Skeletal muscle satellite cell (primary cell): Measurements from ENCODE around the gene ZIC2.
A peak's percentile ranks its signal among the peaks of the same experiment; 100 is the strongest.

Experiments
- H3K27me3 ChIP-seq: 2 replicates; pipeline ENCODE4 v1.7.0; 2013; ENCODE audit warnings: low read length; ENCODE audit not compliant: control insufficient read depth, insufficient read depth
- H3K36me3 ChIP-seq: 2 replicates; pipeline ENCODE4 v1.7.0; 2013; ENCODE audit warnings: mild to moderate bottlenecking, control low read depth, low read length; ENCODE audit not compliant: insufficient read depth
- H3K4me1 ChIP-seq: 2 replicates; pipeline ENCODE4 v1.7.0; 2013; ENCODE audit warnings: low read length; ENCODE audit not compliant: control insufficient read depth, insufficient read depth
- H3K4me2 ChIP-seq: 2 replicates; pipeline ENCODE4 v1.7.0; 2013; ENCODE audit warnings: mild to moderate bottlenecking, low read length
- H3K4me3 ChIP-seq: 2 replicates; pipeline ENCODE4 v1.7.0; 2013; ENCODE audit warnings: low read length
- H3K9ac ChIP-seq: 2 replicates; pipeline ENCODE4 v1.7.0; 2013; ENCODE audit warnings: mild to moderate bottlenecking, low read depth, low read length, moderate library complexity
- H3K9me3 ChIP-seq: replicated peaks from 2 replicates; pipeline ENCODE4 v1.7.0; 2013; ENCODE audit warnings: mild to moderate bottlenecking, control low read depth, low read length

The ZIC2 gene

GRCh38 chr13:99960663-99961311 is 20.8 kb upstream of the ZIC2 start:
- H3K27me3 ChIP-seq = peaks cover 96% of the 10 kb centered on the region
- H3K36me3 ChIP-seq = no peaks in the 10 kb centered on the region
- peaks cover 16% of the 10 kb centered on the region for H3K4me1 ChIP-seq
- H3K9ac ChIP-seq = no peak overlapping the region
- no peak overlapping the region for H3K4me3 ChIP-seq
- no peaks in the 10 kb centered on the region for H3K9me3 ChIP-seq
- no peak overlapping the region for H3K4me2 ChIP-seq

- Histone ChIP-seq H3K4me2 (no peak overlapping the region), H3K4me1 (peaks cover 7% of the 10 kb centered on the region), H3K4me3 (no peak overlapping the region), H3K36me3 (no peaks in the 10 kb centered on the region), H3K9ac (no peak overlapping the region), H3K9me3 (no peaks in the 10 kb centered on the region), H3K27me3 (peaks cover 96% of the 10 kb centered on the region)
These were observed 19.9 kb upstream of the ZIC2 start for GRCh38 chr13:99961636-99962035.

GRCh38 chr13:99962242-99962641 is 19.3 kb upstream of the ZIC2 start:
- Histone ChIP-seq H3K4me1 (peaks cover 1% of the 10 kb centered on the region), H3K4me2 (no peak overlapping the region), H3K36me3 (no peaks in the 10 kb centered on the region), H3K9ac (no peak overlapping the region), H3K27me3 (peaks cover 96% of the 10 kb centered on the region), H3K9me3 (no peaks in the 10 kb centered on the region), H3K4me3 (no peak overlapping the region)

- Histone ChIP-seq H3K4me3 (no peak overlapping the region), H3K36me3 (no peaks in the 10 kb centered on the region), H3K4me2 (no peak overlapping the region), H3K4me1 (no peaks in the 10 kb centered on the region), H3K27me3 (peaks cover 95% of the 10 kb centered on the region), H3K9me3 (no peaks in the 10 kb centered on the region), H3K9ac (no peak overlapping the region)
These were observed 17.7 kb upstream of the ZIC2 start for GRCh38 chr13:99963816-99964339.

GRCh38 chr13:99965329-99966000 is 16.1 kb upstream of the ZIC2 start:
- Histone ChIP-seq H3K9ac (no peak overlapping the region), H3K4me2 (no peak overlapping the region), H3K27me3 (peaks cover 93% of the 10 kb centered on the region), H3K9me3 (no peaks in the 10 kb centered on the region), H3K4me3 (no peak overlapping the region), H3K36me3 (no peaks in the 10 kb centered on the region), H3K4me1 (peaks cover 4% of the 10 kb centered on the region)

- Histone ChIP-seq H3K9me3 (no peaks in the 10 kb centered on the region), H3K9ac (no peak overlapping the region), H3K4me1 (peaks cover 4% of the 10 kb centered on the region), H3K4me2 (no peak overlapping the region), H3K36me3 (no peaks in the 10 kb centered on the region), H3K27me3 (peaks cover 91% of the 10 kb centered on the region), H3K4me3 (no peak overlapping the region)
These were observed 15.3 kb upstream of the ZIC2 start for GRCh38 chr13:99966064-99966805.

- Histone ChIP-seq H3K36me3 (no peaks in the 10 kb centered on the region), H3K27me3 (peaks cover 91% of the 10 kb centered on the region), H3K4me1 (peaks cover 4% of the 10 kb centered on the region), H3K9me3 (peaks cover 7% of the 10 kb centered on the region), H3K9ac (no peak overlapping the region), H3K4me2 (no peak overlapping the region), H3K4me3 (no peak overlapping the region)
These were observed 14.1 kb upstream of the ZIC2 start for GRCh38 chr13:99967498-99967868.

- no peaks in the 10 kb centered on the region for H3K36me3 ChIP-seq
- peaks cover 7% of the 10 kb centered on the region for H3K9me3 ChIP-seq
- H3K4me2 ChIP-seq = peak overlapping the region; percentile 62
- H3K4me1 ChIP-seq = peaks cover 4% of the 10 kb centered on the region
- H3K27me3 ChIP-seq = peaks cover 91% of the 10 kb centered on the region
- H3K9ac ChIP-seq = no peak overlapping the region
- no peak overlapping the region for H3K4me3 ChIP-seq
These were observed 13.6 kb upstream of the ZIC2 start for GRCh38 chr13:99967869-99968520.

- peaks cover 4% of the 10 kb centered on the region for H3K4me1 ChIP-seq
- H3K4me2 ChIP-seq = peak overlapping the region; percentile 62
- H3K4me3 ChIP-seq = no peak overlapping the region
- no peak overlapping the region for H3K9ac ChIP-seq
- no peaks in the 10 kb centered on the region for H3K36me3 ChIP-seq
- peaks cover 7% of the 10 kb centered on the region for H3K9me3 ChIP-seq
- peaks cover 91% of the 10 kb centered on the region for H3K27me3 ChIP-seq
These were observed 12.8 kb upstream of the ZIC2 start for GRCh38 chr13:99968521-99969452.

- peaks cover 91% of the 10 kb centered on the region for H3K27me3 ChIP-seq
- peaks cover 7% of the 10 kb centered on the region for H3K9me3 ChIP-seq
- H3K36me3 ChIP-seq = no peaks in the 10 kb centered on the region
- peaks cover 4% of the 10 kb centered on the region for H3K4me1 ChIP-seq
- H3K4me3 ChIP-seq = no peak overlapping the region
- no peak overlapping the region for H3K9ac ChIP-seq
- H3K4me2 ChIP-seq = peak overlapping the region; percentile 62
These were observed 12.1 kb upstream of the ZIC2 start for GRCh38 chr13:99969453-99969918.
